Adipocyte (in vitro differentiated cells): ENCODE results near the gene TSPYL2.

Experiments
- DNase-seq: peaks from one replicate; pipeline ENCODE4 v3.0.0-alpha.2; 2015; ENCODE audit warnings: low read depth
- H3K27me3 ChIP-seq: replicated peaks from 2 replicates; pipeline ENCODE4 v1.7.0; 2013; ENCODE audit warnings: mild to moderate bottlenecking, low read length, moderate library complexity; ENCODE audit not compliant: control insufficient read depth, insufficient read depth
- H3K36me3 ChIP-seq: 2 replicates; pipeline ENCODE4 v1.7.0; 2013; ENCODE audit warnings: low read length, mild to moderate bottlenecking, moderate library complexity; ENCODE audit not compliant: control insufficient read depth, insufficient read depth, severe bottlenecking
- H3K4me1 ChIP-seq: 2 replicates; pipeline ENCODE4 v1.7.0; 2013; ENCODE audit warnings: mild to moderate bottlenecking, low read length, moderate library complexity; ENCODE audit not compliant: control insufficient read depth, insufficient read depth
- H3K4me3 ChIP-seq: 2 replicates; pipeline ENCODE4 v1.7.0; 2013; ENCODE audit warnings: mild to moderate bottlenecking, low read length, moderate library complexity
- H3K9ac ChIP-seq: 2 replicates; pipeline ENCODE4 v1.7.0; 2013; ENCODE audit warnings: mild to moderate bottlenecking, low read length, moderate library complexity
- H3K9me3 ChIP-seq: 2 replicates; pipeline ENCODE4 v1.7.0; 2013; ENCODE audit warnings: mild to moderate bottlenecking, low read length, moderate library complexity; ENCODE audit not compliant: control insufficient read depth

The TSPYL2 gene

GRCh38 chrX:53081925-53082772, at the start of gene TSPYL2:
TSPYL2 (plus strand) TSS chrX:53082367; CDS start chrX:53082499, 132 bp downstream.
- peaks cover 6% of the 10 kb centered on the region for H3K27me3 ChIP-seq
- no peaks in the 10 kb centered on the region for H3K9me3 ChIP-seq
- peak within 1 kb of the TSS; percentile 83 for H3K9ac ChIP-seq

GRCh38 chrX:53036149-53036548, 46.0 kb upstream of the TSPYL2 start:
- no peak overlapping the region for H3K9ac ChIP-seq
- DNase-seq, result no peak

More at GRCh38 chrX:53081925-53082772, at the start of gene TSPYL2:
- Histone ChIP-seq H3K4me1 (peaks cover 19% of the 10 kb centered on the region), H3K36me3 (peaks cover 31% of the 10 kb centered on the region), H3K4me3 (peak within 1 kb of the TSS; percentile 82)
- DNase-seq, result peak; percentile 96

GRCh38 chrX:53039236-53039635, 42.9 kb upstream of the TSPYL2 start:
- no peak overlapping the region for H3K9ac ChIP-seq
- H3K4me3 ChIP-seq, result no peak overlapping the region
- no peaks in the 10 kb centered on the region for H3K9me3 ChIP-seq
- no peak for DNase-seq
- H3K36me3 ChIP-seq, result no peaks in the 10 kb centered on the region
- H3K4me1 ChIP-seq, result no peaks in the 10 kb centered on the region
- peaks cover 49% of the 10 kb centered on the region for H3K27me3 ChIP-seq

More at GRCh38 chrX:53036149-53036548, 46.0 kb upstream of the TSPYL2 start:
- Histone ChIP-seq H3K4me1 (no peaks in the 10 kb centered on the region), H3K4me3 (no peak overlapping the region), H3K27me3 (peaks cover 60% of the 10 kb centered on the region), H3K36me3 (no peaks in the 10 kb centered on the region), H3K9me3 (no peaks in the 10 kb centered on the region)

DNA sequence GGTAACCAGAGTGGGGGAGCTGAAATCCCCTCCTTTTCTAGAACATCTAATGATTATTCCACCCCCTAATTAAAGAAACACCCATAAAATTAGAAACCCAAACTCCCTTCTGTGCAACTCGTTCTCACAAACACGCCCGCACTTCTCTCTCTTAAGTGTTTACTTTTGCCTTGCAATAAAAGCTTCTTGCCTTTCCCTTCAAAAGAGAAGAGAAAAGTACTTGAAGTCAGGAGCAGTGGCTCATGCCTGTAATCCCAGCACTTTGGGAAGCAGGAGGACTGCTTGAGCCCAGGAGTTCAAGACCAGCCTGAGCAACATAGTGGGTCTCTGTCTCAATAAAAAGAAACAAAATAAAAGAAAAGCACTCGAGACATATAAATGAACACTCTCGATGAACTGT, 37.2 kb upstream of the TSPYL2 start:
- Histone ChIP-seq H3K4me3 (no peak overlapping the region), H3K36me3 (no peaks in the 10 kb centered on the region), H3K9ac (no peak overlapping the region), H3K9me3 (no peaks in the 10 kb centered on the region), H3K4me1 (no peaks in the 10 kb centered on the region), H3K27me3 (peaks cover 25% of the 10 kb centered on the region)
- DNase-seq, result no peak

DNA sequence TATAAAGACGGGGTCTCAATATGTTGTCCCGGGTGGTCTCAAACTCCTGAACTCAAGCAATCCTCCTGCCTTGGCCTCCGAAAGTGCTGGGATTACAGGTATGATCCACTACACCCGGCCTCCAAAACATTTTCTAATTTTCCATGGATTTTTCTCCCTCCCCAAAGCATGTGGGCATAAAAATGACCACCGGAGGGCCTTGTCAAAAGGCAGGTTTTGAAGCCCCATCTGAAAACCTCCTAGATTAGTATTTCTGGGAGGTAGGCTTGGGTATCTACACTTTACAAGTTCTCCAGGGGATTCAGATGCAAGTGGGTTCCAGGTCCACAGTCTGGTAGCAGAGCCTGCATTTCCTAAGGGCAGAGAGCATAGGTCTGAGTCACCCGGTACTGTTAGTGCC, 34.9 kb upstream of the TSPYL2 start:
- Histone ChIP-seq H3K9ac (no peak overlapping the region), H3K4me1 (no peaks in the 10 kb centered on the region), H3K27me3 (peaks cover 13% of the 10 kb centered on the region), H3K4me3 (no peak overlapping the region), H3K36me3 (no peaks in the 10 kb centered on the region), H3K9me3 (no peaks in the 10 kb centered on the region)
- DNase-seq, result peak; percentile 56

GRCh38 chrX:53048169-53049126, 33.7 kb upstream of the TSPYL2 start, which contains the start of gene GPR173:
GPR173 (plus strand) TSS chrX:53048789; CDS start chrX:53076622, 27,833 bp downstream.
- Histone ChIP-seq H3K36me3 (no peaks in the 10 kb centered on the region), H3K9ac (peak within 1 kb of the TSS; percentile 74), H3K4me3 (peak within 1 kb of the TSS; percentile 79), H3K27me3 (peaks cover 22% of the 10 kb centered on the region), H3K9me3 (no peaks in the 10 kb centered on the region), H3K4me1 (no peaks in the 10 kb centered on the region)
- peak; percentile 78 for DNase-seq

GRCh38 chrX:53049127-53049517, 33.0 kb upstream of the TSPYL2 start:
- Histone ChIP-seq H3K9ac (peak overlapping the region; percentile 57), H3K4me1 (no peaks in the 10 kb centered on the region), H3K36me3 (no peaks in the 10 kb centered on the region), H3K27me3 (peaks cover 18% of the 10 kb centered on the region), H3K4me3 (peak overlapping the region; percentile 79), H3K9me3 (no peaks in the 10 kb centered on the region)
- peak; percentile 17 for DNase-seq

- Histone ChIP-seq H3K4me1 (no peaks in the 10 kb centered on the region), H3K4me3 (peak overlapping the region; percentile 79), H3K27me3 (peaks cover 9% of the 10 kb centered on the region), H3K36me3 (no peaks in the 10 kb centered on the region), H3K9me3 (no peaks in the 10 kb centered on the region), H3K9ac (no peak overlapping the region)
- no peak for DNase-seq
Observed at GRCh38 chrX:53050841-53051240, 31.3 kb upstream of the TSPYL2 start.

GRCh38 chrX:53055244-53055849, 26.8 kb upstream of the TSPYL2 start:
- H3K4me3 ChIP-seq, result no peak overlapping the region
- H3K9me3 ChIP-seq, result no peaks in the 10 kb centered on the region
- no peak for DNase-seq
- H3K27me3 ChIP-seq, result peaks cover 16% of the 10 kb centered on the region
- H3K4me1 ChIP-seq, result no peaks in the 10 kb centered on the region
- H3K36me3 ChIP-seq, result no peaks in the 10 kb centered on the region
- H3K9ac ChIP-seq, result no peak overlapping the region

DNA sequence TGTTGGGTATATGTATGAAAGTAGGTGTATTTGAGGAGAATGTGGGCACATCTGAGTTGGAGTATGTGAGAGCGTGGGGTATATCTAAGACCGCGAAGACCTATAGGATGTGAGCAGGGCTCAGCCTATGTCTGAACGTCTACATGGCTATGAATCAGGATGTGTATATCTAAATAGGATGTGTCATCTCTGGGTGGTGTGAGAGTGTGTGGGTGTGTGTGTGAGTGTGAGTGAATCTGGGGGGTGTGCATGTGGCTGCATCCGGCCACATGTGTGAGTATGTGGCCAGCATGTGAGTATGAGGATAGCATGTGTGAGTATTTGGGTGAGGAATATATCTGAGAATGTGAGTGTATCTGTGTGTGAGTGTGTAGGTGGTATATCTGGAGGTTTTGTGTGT, 25.9 kb upstream of the TSPYL2 start:
- no peaks in the 10 kb centered on the region for H3K36me3 ChIP-seq
- H3K9ac ChIP-seq, result no peak overlapping the region
- no peak for DNase-seq
- peaks cover 16% of the 10 kb centered on the region for H3K27me3 ChIP-seq
- H3K4me1 ChIP-seq, result no peaks in the 10 kb centered on the region
- no peak overlapping the region for H3K4me3 ChIP-seq
- H3K9me3 ChIP-seq, result no peaks in the 10 kb centered on the region

DNA sequence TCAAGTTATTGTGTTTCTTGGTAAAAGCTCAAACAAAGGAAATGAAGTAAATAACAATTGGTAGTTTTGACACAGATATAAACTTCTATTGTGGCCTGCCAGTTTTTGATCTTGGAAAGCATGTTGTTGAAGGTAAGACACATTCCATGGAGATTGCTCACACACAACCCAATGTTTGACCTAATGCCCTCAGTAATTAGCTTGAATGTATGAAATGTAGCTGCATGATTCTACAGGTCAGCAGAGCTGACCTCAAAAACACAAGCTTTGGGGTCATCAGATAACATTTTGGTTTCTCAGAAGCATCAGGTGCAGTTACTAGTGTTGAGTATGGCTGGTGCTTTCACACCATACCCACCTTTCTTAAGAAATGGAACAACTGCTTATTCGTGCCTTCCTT, 17.1 kb upstream of the TSPYL2 start:
- Histone ChIP-seq H3K4me1 (no peaks in the 10 kb centered on the region), H3K9ac (no peak overlapping the region), H3K27me3 (peaks cover 9% of the 10 kb centered on the region), H3K4me3 (no peak overlapping the region), H3K36me3 (no peaks in the 10 kb centered on the region), H3K9me3 (no peaks in the 10 kb centered on the region)
- DNase-seq, result no peak
